Panc1 (cell line): Measurements from ENCODE around the gene RBSN. TPM values are rescaled to one million over a fixed set of nuclear protein-coding genes. Genes with fewer than 3 reads are reported as not detected.

ENCODE experiments used
- ATAC-seq: fragments of 200-7000 bp; cut with Tn5 transposase; 2 replicates; pipeline ENCODE4 v1.9.1; 2020; ENCODE audit warnings: mild to moderate bottlenecking, moderate library complexity
- BruUV-seq: library from RNA; stranded (reverse); fragments of 400-500 nt; replicated peaks from 2 replicates; lab custom pipeline; 2021; lab: Mats Ljungman, UMichigan
- CTCF ChIA-PET: fragments of 300-600 bp; sonication (Branson Sonifier 250); formaldehyde crosslinking; loops from one replicate; lab custom pipeline; 2022; ENCODE audit warnings: antibody characterized with exemption; lab: Charles Lee
- POLR2A ChIA-PET: fragments of 300-600 bp; sonication (Branson Sonifier 250); formaldehyde crosslinking; loops from one replicate; lab custom pipeline; 2022; ENCODE audit warnings: antibody characterized with exemption; lab: Charles Lee
- DNase-seq: peaks from one replicate; pipeline ENCODE4 v3.0.0-alpha.2; 2010; ENCODE audit warnings: low read depth, low spot score
- H3K27ac ChIP-seq: 2 replicates; pipeline ENCODE4 v1.5.1; 2011; ENCODE audit warnings: mild to moderate bottlenecking, low read length, inconsistent platforms
- H3K27me3 ChIP-seq: fragments of 200-500 bp; sonication (Bioruptor generic); 2 replicates; pipeline ENCODE4 v1.6.0; 2014; ENCODE audit warnings: low read length, inconsistent platforms; ENCODE audit not compliant: control insufficient read depth, insufficient read depth
- H3K36me3 ChIP-seq: fragments of 200-500 bp; sonication (Bioruptor generic); 2 replicates; pipeline ENCODE4 v1.5.1; 2014; ENCODE audit warnings: inconsistent platforms, mild to moderate bottlenecking, low read length, moderate library complexity; ENCODE audit not compliant: control insufficient read depth, insufficient read depth
- H3K4me1 ChIP-seq: 2 replicates; pipeline ENCODE4 v1.5.1; 2011; ENCODE audit warnings: inconsistent platforms, mild to moderate bottlenecking, low read length, moderate library complexity; ENCODE audit not compliant: control insufficient read depth, insufficient read depth
- H3K4me3 ChIP-seq, 2 experiments: 2 replicates each; pipeline ENCODE4 v1.5.1; 2011 to 2012; ENCODE audit warnings: low read depth in 2 of 2, low read length in 2 of 2, mild to moderate bottlenecking in 2 of 2, inconsistent platforms in 1 of 2, moderate library complexity in 1 of 2
- H3K9me3 ChIP-seq: fragments of 200-500 bp; sonication (Bioruptor generic); 2 replicates; pipeline ENCODE4 v1.5.1; 2014; ENCODE audit warnings: low read depth, mild to moderate bottlenecking, inconsistent platforms, low read length, moderate library complexity; ENCODE audit not compliant: control insufficient read depth, insufficient read depth
- POLR2AphosphoS5 ChIP-seq: IDR thresholded peaks from 2 replicates; pipeline ENCODE4 v1.6.1; 2012; ENCODE audit warnings: mild to moderate bottlenecking, low read depth, low read length, moderate library complexity
- SIN3A ChIP-seq: IDR thresholded peaks from 2 replicates; pipeline ENCODE4 v1.6.1; 2012; ENCODE audit warnings: low read depth, mild to moderate bottlenecking, low read length, moderate library complexity, borderline replicate concordance; ENCODE audit not compliant: insufficient read depth
- TCF7L2 ChIP-seq: IDR thresholded peaks from 2 replicates; pipeline ENCODE4 v1.6.1; 2011; ENCODE audit warnings: mild to moderate bottlenecking, low read depth, low read length, inconsistent platforms
- in situ Hi-C: cut with HindIII; loops from 2 replicates; pipeline ENCODE4 v1.10.0; 2016; ENCODE audit warnings: low sequenced_read_pairs, low pct_unique_long_range_greater_than_20kb
- intact Hi-C: fragments of 100-400 bp; cut with micrococcal nuclease; formaldehyde crosslinking; loops from one replicate; pipeline ENCODE4 v1.10.0; 2022; ENCODE audit not compliant: unreplicated experiment
- total RNA-seq: library from RNA; stranded (reverse); gene quantifications from one replicate; pipeline ENCODE4 v1.2.1, GENCODE V29; 2021; ENCODE audit not compliant: unreplicated experiment
- TF ChIP-seq, protein P1 (sequence below), 2 experiments: IDR thresholded peaks; 2 replicates each; pipeline ENCODE4 v1.6.1; 2011 to 2012; ENCODE audit warnings: low read depth in 2 of 2, control low read depth in 1 of 2, low read length in 1 of 2, mild to moderate bottlenecking in 1 of 2, moderate library complexity in 1 of 2; ENCODE audit not compliant: insufficient read depth in 1 of 2
- TF ChIP-seq, protein P2 (sequence below): fragments of 450-650 bp; IDR thresholded peaks from 2 replicates; pipeline ENCODE4 v1.5.1; 2017; ENCODE audit warnings: mild to moderate bottlenecking

The RBSN gene
- total RNA-seq, 1 experiment from 2014 or later, result 13.6 TPM

DNA sequence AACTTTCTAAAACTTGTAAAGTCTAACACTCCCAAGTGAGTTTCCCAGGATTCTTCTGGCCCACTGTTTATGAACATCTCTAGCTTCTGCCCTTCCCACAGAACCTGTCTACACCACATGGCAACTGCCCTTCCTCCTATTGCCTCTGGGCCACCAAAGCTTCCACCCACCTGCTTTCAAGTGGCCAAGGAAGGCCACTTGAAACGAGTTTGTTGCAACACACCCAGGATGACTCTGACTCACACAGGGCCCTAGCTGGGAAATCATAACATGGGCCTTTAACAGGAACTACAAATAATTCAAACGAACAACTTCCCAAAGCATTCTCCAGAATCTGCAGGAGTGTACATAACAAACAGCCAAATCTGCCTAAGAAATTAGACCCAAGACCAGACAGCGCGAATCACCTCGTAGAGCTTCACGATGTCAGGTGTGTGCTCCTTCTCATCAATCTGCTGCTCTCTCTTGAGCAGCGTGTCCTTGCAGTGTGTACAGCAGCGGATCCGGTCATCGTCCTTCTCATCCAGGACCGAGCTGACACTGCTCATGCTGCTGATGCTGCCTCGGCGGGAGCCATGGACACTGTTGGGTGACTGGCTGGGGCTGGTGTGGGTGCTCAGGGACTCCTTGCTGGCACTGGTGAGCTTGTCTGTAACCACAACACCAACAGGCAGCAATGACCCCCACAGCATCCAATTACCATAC is 16.8 kb downstream of the RBSN start:
- ATAC-seq, result no peak
- TF ChIP-seq, protein P1, sequence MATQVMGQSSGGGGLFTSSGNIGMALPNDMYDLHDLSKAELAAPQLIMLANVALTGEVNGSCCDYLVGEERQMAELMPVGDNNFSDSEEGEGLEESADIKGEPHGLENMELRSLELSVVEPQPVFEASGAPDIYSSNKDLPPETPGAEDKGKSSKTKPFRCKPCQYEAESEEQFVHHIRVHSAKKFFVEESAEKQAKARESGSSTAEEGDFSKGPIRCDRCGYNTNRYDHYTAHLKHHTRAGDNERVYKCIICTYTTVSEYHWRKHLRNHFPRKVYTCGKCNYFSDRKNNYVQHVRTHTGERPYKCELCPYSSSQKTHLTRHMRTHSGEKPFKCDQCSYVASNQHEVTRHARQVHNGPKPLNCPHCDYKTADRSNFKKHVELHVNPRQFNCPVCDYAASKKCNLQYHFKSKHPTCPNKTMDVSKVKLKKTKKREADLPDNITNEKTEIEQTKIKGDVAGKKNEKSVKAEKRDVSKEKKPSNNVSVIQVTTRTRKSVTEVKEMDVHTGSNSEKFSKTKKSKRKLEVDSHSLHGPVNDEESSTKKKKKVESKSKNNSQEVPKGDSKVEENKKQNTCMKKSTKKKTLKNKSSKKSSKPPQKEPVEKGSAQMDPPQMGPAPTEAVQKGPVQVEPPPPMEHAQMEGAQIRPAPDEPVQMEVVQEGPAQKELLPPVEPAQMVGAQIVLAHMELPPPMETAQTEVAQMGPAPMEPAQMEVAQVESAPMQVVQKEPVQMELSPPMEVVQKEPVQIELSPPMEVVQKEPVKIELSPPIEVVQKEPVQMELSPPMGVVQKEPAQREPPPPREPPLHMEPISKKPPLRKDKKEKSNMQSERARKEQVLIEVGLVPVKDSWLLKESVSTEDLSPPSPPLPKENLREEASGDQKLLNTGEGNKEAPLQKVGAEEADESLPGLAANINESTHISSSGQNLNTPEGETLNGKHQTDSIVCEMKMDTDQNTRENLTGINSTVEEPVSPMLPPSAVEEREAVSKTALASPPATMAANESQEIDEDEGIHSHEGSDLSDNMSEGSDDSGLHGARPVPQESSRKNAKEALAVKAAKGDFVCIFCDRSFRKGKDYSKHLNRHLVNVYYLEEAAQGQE (IDR thresholded peaks at IDR 0.05; ENCODE audit: insufficient read depth in 1 of 2, low read depth in 2 of 2, low read length in 1 of 2), result no peak
- TF ChIP-seq TCF7L2 (no peak), SIN3A (no peak)
- TF ChIP-seq, protein P2, sequence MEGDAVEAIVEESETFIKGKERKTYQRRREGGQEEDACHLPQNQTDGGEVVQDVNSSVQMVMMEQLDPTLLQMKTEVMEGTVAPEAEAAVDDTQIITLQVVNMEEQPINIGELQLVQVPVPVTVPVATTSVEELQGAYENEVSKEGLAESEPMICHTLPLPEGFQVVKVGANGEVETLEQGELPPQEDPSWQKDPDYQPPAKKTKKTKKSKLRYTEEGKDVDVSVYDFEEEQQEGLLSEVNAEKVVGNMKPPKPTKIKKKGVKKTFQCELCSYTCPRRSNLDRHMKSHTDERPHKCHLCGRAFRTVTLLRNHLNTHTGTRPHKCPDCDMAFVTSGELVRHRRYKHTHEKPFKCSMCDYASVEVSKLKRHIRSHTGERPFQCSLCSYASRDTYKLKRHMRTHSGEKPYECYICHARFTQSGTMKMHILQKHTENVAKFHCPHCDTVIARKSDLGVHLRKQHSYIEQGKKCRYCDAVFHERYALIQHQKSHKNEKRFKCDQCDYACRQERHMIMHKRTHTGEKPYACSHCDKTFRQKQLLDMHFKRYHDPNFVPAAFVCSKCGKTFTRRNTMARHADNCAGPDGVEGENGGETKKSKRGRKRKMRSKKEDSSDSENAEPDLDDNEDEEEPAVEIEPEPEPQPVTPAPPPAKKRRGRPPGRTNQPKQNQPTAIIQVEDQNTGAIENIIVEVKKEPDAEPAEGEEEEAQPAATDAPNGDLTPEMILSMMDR, result no peak
- H3K4me1 ChIP-seq, result no peaks in the 10 kb centered on the region
- H3K36me3 ChIP-seq, result peaks cover 8% of the 10 kb centered on the region
- H3K9me3 ChIP-seq, result no peaks in the 10 kb centered on the region
- in situ Hi-C loops, result no loop called here
- no peak overlapping the region for H3K4me3 ChIP-seq
- no peaks in the 10 kb centered on the region for H3K27me3 ChIP-seq
- BruUV-seq, result no TSS peak
- POLR2A ChIA-PET, result no interaction called here
- CTCF ChIA-PET, result no interaction called here
- intact Hi-C loops, result no loop called here
- H3K27ac ChIP-seq, result no peak overlapping the region
- no peak for DNase-seq

DNA sequence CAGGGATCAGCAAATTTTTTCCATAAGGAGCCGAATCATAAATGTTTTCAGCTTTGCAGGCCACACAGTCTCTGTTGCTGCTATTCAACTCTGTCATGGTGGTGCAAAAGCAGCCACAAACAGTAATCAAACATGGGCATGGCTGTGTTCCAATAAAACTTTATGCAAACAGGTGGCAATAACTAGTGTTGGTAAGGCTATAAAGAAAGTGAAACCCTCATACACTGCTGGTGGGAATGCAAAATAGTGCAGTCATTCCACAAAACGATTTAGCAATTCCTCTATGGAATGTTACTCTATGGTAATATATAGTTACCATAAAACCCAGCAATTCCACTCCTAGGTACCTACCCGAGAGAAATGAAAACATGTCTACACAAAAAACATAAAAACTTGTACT is 19.9 kb downstream of the RBSN start:
- ATAC-seq (no peak), DNase-seq (no peak)
- Histone ChIP-seq H3K9me3 (no peaks in the 10 kb centered on the region), H3K4me3 (no peak overlapping the region), H3K4me1 (no peaks in the 10 kb centered on the region), H3K27ac (no peak overlapping the region), H3K36me3 (peaks cover 12% of the 10 kb centered on the region), H3K27me3 (no peaks in the 10 kb centered on the region)
- CTCF ChIA-PET, result no interaction called here
- intact Hi-C loops (no loop called here), in situ Hi-C loops (no loop called here)
- POLR2A ChIA-PET, result no interaction called here
- TF ChIP-seq, protein P2, result no peak
- no peak for TF ChIP-seq TCF7L2
- TF ChIP-seq, protein P1 (IDR thresholded peaks at IDR 0.05; ENCODE audit: insufficient read depth in 1 of 2, low read depth in 2 of 2, low read length in 1 of 2), result no peak
- no peak for TF ChIP-seq SIN3A
- TF ChIP-seq POLR2AphosphoS5, result no peak
- no TSS peak for BruUV-seq
